ENCODE data around the gene OR6B2. TPM values are rescaled to one million over a fixed set of nuclear protein-coding genes. Genes with fewer than 3 reads are reported as not detected.

OR6B2 gene
- total RNA-seq = not detected in 2 replicates

DNA sequence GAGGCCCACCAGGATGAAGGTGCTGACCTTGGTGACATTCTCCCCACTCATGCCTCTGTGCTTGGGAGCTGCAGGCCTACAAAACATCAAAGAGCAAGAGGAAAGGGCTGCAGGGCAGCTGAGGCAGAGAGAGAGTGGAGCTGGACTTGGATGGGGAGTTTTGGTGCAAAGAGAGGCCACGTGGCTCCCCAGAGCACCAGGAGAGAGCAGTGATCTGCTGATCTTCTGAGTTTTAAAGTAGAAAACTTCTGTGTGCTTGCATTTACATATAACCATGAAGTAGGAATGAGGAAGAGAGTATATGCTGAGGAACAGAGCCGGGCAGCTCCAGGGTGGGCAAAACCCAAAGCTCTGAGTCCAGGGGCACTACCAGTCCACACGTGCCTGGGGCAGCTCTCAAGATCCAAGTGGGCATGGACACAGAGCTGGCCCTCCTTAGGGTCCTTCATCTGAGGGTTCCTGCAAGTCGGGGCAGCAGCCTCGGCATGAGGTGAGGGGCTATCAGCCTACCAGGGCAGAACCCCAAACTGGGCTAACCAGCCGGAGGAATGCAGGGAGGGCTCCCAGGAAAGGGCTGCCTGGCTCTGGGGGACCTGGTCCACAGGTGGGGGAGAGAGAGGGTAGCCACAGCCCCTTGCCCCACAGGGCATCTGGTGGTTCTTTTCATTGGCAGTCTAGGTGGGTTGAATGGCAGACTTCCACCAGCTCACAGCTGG, at the start of gene OR6B2:
Gene OR6B2 (minus strand): TSS at position 51 of the 716 bp plus-strand sequence. CDS start 0 bp downstream, at position 51.

DNA sequence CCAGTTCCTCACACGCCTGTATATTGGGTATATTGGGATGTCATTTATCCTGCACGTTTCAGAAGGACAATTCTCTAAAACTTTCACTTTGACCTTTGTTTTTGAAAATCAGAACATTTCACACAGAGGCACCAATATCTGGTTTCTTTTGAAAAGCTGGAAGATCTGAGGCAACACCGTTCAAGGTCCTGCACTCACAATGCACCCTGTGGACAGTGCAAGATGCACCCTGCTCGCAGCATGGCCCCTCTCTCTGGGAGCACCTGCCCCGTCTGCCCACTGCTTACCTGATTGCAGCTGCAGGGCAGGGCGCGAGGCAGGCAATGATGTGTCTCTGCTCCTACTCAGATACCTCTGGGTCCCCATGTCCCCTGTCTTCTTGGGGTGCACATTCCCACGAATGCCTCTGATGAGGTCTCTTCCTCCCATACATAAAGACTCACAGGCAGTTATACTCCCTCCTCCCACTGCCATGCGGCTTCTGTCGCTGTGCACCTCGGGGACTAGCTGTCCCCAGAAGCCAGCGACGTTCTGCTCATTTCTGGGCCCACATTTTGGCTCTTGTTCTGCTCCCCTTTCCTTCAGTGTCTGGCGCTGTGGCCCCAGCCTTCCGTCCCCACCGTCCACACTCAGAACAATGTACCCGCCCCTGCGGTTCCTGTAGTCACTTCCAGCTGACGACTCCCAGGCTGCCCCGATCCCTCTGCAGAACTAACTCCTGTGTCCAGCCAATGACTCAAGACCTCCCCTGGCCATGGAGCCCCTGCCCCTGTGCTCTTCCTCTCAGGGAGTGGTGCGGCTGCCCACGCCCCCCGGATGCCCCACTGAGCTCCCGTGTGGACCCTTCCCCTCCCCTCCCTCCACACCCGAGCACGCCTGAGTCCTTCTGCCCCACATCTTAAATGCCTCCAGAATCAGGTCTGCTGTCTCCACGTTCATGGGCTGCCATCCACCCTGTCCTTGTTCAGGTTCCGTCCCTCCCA, 23.2 kb upstream of the OR6B2 start, which contains the start of gene OR6B3:
Gene OR6B3 (minus strand): TSS at position 349 of the 983 bp plus-strand sequence.

Other genes with a start within 250 kb of the OR6B2 start
- 103 and 126 TPM in 2 replicates for gene NDUFA10, start 5.1 kb downstream of the OR6B2 start, total RNA-seq
- gene OR6B3, start 23.1 kb upstream of the OR6B2 start, total RNA-seq = not detected in 2 replicates
- gene COPS9, start 105.9 kb upstream of the OR6B2 start, total RNA-seq = 133 and 191 TPM in 2 replicates
- gene OTOS, start 110.2 kb upstream of the OR6B2 start, total RNA-seq = not detected in 2 replicates